HepG2 (cell line): ENCODE data around the gene C5orf15. TPM values are rescaled to one million over a fixed set of nuclear protein-coding genes. Genes with fewer than 3 reads are reported as not detected.

Experiments used
- ATAC-seq: fragments of 200-7000 bp; cut with Tn5 transposase; 3 replicates; pipeline ENCODE4 v1.9.1; 2020; ENCODE audit warnings: mild to moderate bottlenecking, moderate library complexity
- BruUV-seq: library from RNA; stranded (reverse); fragments of 400-500 nt; replicated peaks from 2 replicates; lab custom pipeline; 2021; lab: Mats Ljungman, UMichigan
- CTCF ChIA-PET: fragments of 300-600 bp; formaldehyde crosslinking; extraction: SDS; loops from one replicate; lab custom pipeline; 2021; ENCODE audit warnings: low total read pairs, inconsistent platforms, low intra/inter-chr PET ratio; lab: Yijun Ruan, JAX
- POLR2A ChIA-PET: fragments of 350-600 bp; sonication (Branson Sonifier 250); formaldehyde crosslinking; loops from one replicate; lab custom pipeline; 2020; ENCODE audit warnings: antibody characterized with exemption, inconsistent platforms; lab: Yijun Ruan, JAX
- DNase-seq: peaks from one replicate; pipeline ENCODE4 v3.0.0-alpha.2; 2015; ENCODE audit warnings: low spot score
- FAIRE-seq: peaks from 3 replicates; lab custom pipeline; 2011; peaks lifted over from hg19 to GRCh38; lab: Jason Lieb, UNC
- H2AFZ ChIP-seq: one replicate; pipeline ENCODE4 v1.6.1; 2011; ENCODE audit warnings: low read length, inconsistent platforms
- H3K27ac ChIP-seq: fragments of 300-600 bp; 3 replicates; pipeline ENCODE4 v1.8.0; 2011; ENCODE audit warnings: mixed run types, mild to moderate bottlenecking, mixed read lengths, low read length, inconsistent platforms; ENCODE audit not compliant: insufficient read depth; ENCODE audit errors: extremely low read length
- H3K27me3 ChIP-seq, 2 experiments: fragments of 200-600 bp in 1 of 2; 2 replicates in 1 of 2; 3 replicates in 1 of 2; pipeline versions ENCODE4 v1.6.0 to v1.8.0; 2011; ENCODE audit warnings: low read length in 2 of 2, mild to moderate bottlenecking in 2 of 2, moderate library complexity in 2 of 2, inconsistent platforms in 1 of 2; ENCODE audit not compliant: insufficient read depth in 2 of 2, control insufficient read depth in 1 of 2
- H3K36me3 ChIP-seq, 2 experiments: fragments of 200-600 bp in 1 of 2; replicated peaks in 1 of 2; 2 replicates in 1 of 2; 3 replicates in 1 of 2; pipeline versions ENCODE4 v1.5.1 to v1.8.0; 2011; ENCODE audit warnings: low read length in 2 of 2, inconsistent platforms in 1 of 2; ENCODE audit not compliant: insufficient read depth in 2 of 2, control insufficient read depth in 1 of 2
- H3K4me1 ChIP-seq: 2 replicates; pipeline ENCODE4 v1.5.1; 2012; ENCODE audit warnings: low read length, inconsistent platforms; ENCODE audit not compliant: insufficient read depth
- H3K4me2 ChIP-seq: 2 replicates; pipeline ENCODE4 v1.6.0; 2011; ENCODE audit warnings: low read depth, low read length, inconsistent platforms
- H3K4me3 ChIP-seq, 3 experiments: fragments of 200-600 bp in 1 of 3; sonication (generic), shearing (Covaris generic) in 1 of 3; replicated peaks in 1 of 3; 2 replicates each; pipeline ENCODE4 v1.5.1; 2011 to 2016; ENCODE audit warnings: low read length in 3 of 3, inconsistent platforms in 2 of 3, low read depth in 2 of 3, mild to moderate bottlenecking in 2 of 3, control low read depth in 1 of 3, mixed read lengths in 1 of 3; ENCODE audit not compliant: insufficient read depth in 1 of 3
- H3K79me2 ChIP-seq: one replicate; pipeline ENCODE4 v1.6.1; 2011; ENCODE audit warnings: low read length, inconsistent platforms; ENCODE audit not compliant: insufficient read depth
- H3K9ac ChIP-seq: 2 replicates; pipeline ENCODE4 v1.6.0; 2011; ENCODE audit warnings: mild to moderate bottlenecking, low read depth, low read length, inconsistent platforms; ENCODE audit not compliant: insufficient read depth
- H3K9me3 ChIP-seq: 2 replicates; pipeline ENCODE4 v1.5.1; 2012; ENCODE audit warnings: mild to moderate bottlenecking, low read length
- H4K20me1 ChIP-seq: 2 replicates; pipeline ENCODE4 v1.6.0; 2011; ENCODE audit warnings: inconsistent platforms, mild to moderate bottlenecking, low read length, moderate library complexity; ENCODE audit not compliant: insufficient read depth
- ATAD3A ChIP-seq: sonication (generic); formaldehyde crosslinking; IDR thresholded peaks from 2 replicates; pipeline ENCODE4 v1.4.0; 2020; ENCODE audit warnings: missing genetic modification reagents
- ATF7 ChIP-seq, 2 experiments: fragments of 450-650 bp in 1 of 2; sonication (generic) in 1 of 2; formaldehyde crosslinking in 1 of 2; IDR thresholded peaks; 2 replicates each; pipeline versions ENCODE4 v1.4.0 to v1.6.1; 2016 to 2020; ENCODE audit warnings: antibody characterized with exemption in 1 of 2, mild to moderate bottlenecking in 1 of 2, missing genetic modification reagents in 1 of 2
- NFIB ChIP-seq: sonication (generic); formaldehyde crosslinking; IDR thresholded peaks from 2 replicates; pipeline ENCODE4 v1.9.0; 2021; ENCODE audit warnings: missing genetic modification reagents, mild to moderate bottlenecking, borderline replicate concordance
- NONO ChIP-seq, 2 experiments: fragments of 450-650 bp in 1 of 2; sonication (generic) in 1 of 2; formaldehyde crosslinking in 1 of 2; IDR thresholded peaks in 1 of 2; conservative IDR thresholded peaks in 1 of 2; 2 replicates each; pipeline versions ENCODE4 v1.6.1 to v1.8.0; 2017 to 2022; ENCODE audit warnings: mild to moderate bottlenecking in 1 of 2, missing genetic modification reagents in 1 of 2, moderate library complexity in 1 of 2
- PHB2 ChIP-seq: fragments of 450-650 bp; IDR thresholded peaks from 2 replicates; pipeline ENCODE4 v1.6.1; 2018; ENCODE audit not compliant: partially characterized antibody
- POGZ ChIP-seq: sonication (generic); formaldehyde crosslinking; IDR thresholded peaks from 2 replicates; pipeline ENCODE4 v1.4.0; 2020; ENCODE audit warnings: mild to moderate bottlenecking, missing genetic modification reagents
- REXO4 ChIP-seq: sonication (generic); formaldehyde crosslinking; IDR thresholded peaks from 2 replicates; pipeline ENCODE4 v1.8.0; 2022; ENCODE audit warnings: missing genetic modification reagents, mild to moderate bottlenecking, borderline replicate concordance
- U2AF1 ChIP-seq: fragments of 200-400 bp; formaldehyde crosslinking; optimal IDR thresholded peaks from 2 replicates; pipeline ENCODE3; 2017; ENCODE audit warnings: mild to moderate bottlenecking, low read depth, low read length
- ZNF766 ChIP-seq: sonication (generic); formaldehyde crosslinking; IDR thresholded peaks from 2 replicates; pipeline ENCODE4 v1.5.0; 2020; ENCODE audit warnings: missing genetic modification reagents, borderline replicate concordance
- ZSCAN20 ChIP-seq: sonication (generic); formaldehyde crosslinking; IDR thresholded peaks from 2 replicates; pipeline ENCODE4 v1.4.0; 2020; ENCODE audit warnings: missing genetic modification reagents, mild to moderate bottlenecking, borderline replicate concordance
- in situ Hi-C: cut with HindIII; loops from 2 replicates; pipeline ENCODE4 v1.10.0; 2017; ENCODE audit warnings: low pct_unique_long_range_greater_than_20kb; ENCODE audit not compliant: extremely low pct_ligation_motif_present
- intact Hi-C: fragments of 100-400 bp; cut with micrococcal nuclease; formaldehyde crosslinking; loops from one replicate; pipeline ENCODE4 v1.10.0; 2022; ENCODE audit not compliant: unreplicated experiment
- polyA plus RNA-seq, 8 experiments: library from polyadenylated mRNA; depleted of rRNA in 3 of 8; stranded (reverse) in 7 of 8; unstranded in 1 of 8; fragments of >200 nt; fragmentation: Illumina TruSeq in 4 of 8; extraction: Trizol in 4 of 8; gene quantifications; 2 replicates each; pipeline versions ENCODE4 v1.2.1 to v1.2.3, GENCODE V29; 2011 to 2016; ENCODE audit warnings: low read depth in 4 of 8, missing spikeins in 1 of 8, mixed read lengths in 1 of 8; ENCODE audit not compliant: insufficient read depth in 1 of 8
- total RNA-seq, 5 experiments: library from RNA; depleted of rRNA; stranded (reverse); fragments of >200 nt; fragmentation: Illumina TruSeq; extraction: Trizol; gene quantifications; 2 replicates each; pipeline ENCODE4 v1.2.3, GENCODE V29; 2016; ENCODE audit warnings: low read depth in 1 of 5
- TF ChIP-seq, protein P1 (sequence below): sonication (generic); formaldehyde crosslinking; IDR thresholded peaks from 2 replicates; pipeline ENCODE4 v1.4.0; 2020; ENCODE audit warnings: missing genetic modification reagents; ENCODE audit errors: not compliant biosample characterization
- TF ChIP-seq, protein P2 (sequence below): sonication (generic); formaldehyde crosslinking; IDR thresholded peaks from 2 replicates; pipeline ENCODE4 v1.8.0; 2022; ENCODE audit warnings: missing genetic modification reagents, low read depth, mild to moderate bottlenecking, borderline replicate concordance

Gene C5orf15
- total and polyA plus RNA-seq, 2 of the 13 experiments (the other 11 are each of a cell fraction or from before 2014, with no cell fraction given): 58.5 to 82.7 TPM

DNA sequence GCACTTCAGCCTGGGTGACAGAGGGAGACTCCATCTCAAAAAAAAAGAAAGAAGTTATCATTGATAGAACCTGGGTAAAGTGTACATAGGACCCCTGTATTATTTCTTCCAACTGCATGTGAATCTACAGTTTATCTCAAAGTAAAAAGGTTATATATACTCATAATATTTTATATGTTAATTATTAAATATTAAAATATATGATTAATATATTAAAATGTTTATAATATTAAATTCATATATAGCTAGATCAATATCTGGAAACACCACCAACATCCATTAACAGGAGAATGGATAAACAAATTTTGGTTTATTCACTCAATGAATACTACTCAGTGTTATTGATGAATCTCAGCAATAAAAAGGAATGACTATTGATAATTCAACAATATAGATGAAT, 19.7 kb downstream of the C5orf15 start:
- no peak for TF ChIP-seq ZSCAN20 (CRISPR knock-in tag)
- TF ChIP-seq PHB2: no peak
- TF ChIP-seq U2AF1: no peak
- TF ChIP-seq REXO4 (CRISPR knock-in tag): no peak
- TF ChIP-seq, protein P1, sequence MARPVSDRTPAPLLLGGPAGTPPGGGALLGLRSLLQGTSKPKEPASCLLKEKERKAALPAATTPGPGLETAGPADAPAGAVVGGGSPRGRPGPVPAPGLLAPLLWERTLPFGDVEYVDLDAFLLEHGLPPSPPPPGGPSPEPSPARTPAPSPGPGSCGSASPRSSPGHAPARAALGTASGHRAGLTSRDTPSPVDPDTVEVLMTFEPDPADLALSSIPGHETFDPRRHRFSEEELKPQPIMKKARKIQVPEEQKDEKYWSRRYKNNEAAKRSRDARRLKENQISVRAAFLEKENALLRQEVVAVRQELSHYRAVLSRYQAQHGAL (CRISPR knock-in tag): no peak
- TF ChIP-seq POGZ: no peak
- TF ChIP-seq NFIB (CRISPR knock-in tag): no peak
- TF ChIP-seq NONO (IDR thresholded peaks at IDR 0.05): no peak
- TF ChIP-seq NONO (CRISPR knock-in tag; conservative IDR thresholded peaks at IDR 0.05): no peak
- TF ChIP-seq ATAD3A (CRISPR knock-in tag): no peak
- TF ChIP-seq, protein P2, sequence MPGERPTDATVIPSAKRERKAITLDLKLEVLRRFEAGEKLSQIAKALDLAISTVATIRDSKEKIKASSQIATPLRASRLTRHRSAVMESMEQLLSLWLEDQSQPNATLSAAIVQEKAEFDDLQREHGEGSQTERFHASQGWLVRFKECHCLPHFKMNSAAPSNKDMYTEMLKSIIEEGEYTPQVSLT (CRISPR knock-in tag): no peak
- no peak for TF ChIP-seq ATF7 (IDR thresholded peaks at IDR 0.05)
- no peak for TF ChIP-seq ATF7 (CRISPR knock-in tag; IDR thresholded peaks at IDR 0.05)
- TF ChIP-seq ZNF766 (CRISPR knock-in tag): no peak
- Histone ChIP-seq H3K79me2 (no peaks in the 10 kb centered on the region), H2AFZ (no peak overlapping the region), H3K36me3 (no peaks in the 10 kb centered on the region), H3K4me1 (peaks cover 16% of the 10 kb centered on the region), H3K27ac (no peak overlapping the region), H3K9ac (no peak overlapping the region), H3K9me3 (no peaks in the 10 kb centered on the region), H3K4me3 (no peak overlapping the region), H3K4me2 (no peak overlapping the region), H4K20me1 (no peaks in the 10 kb centered on the region), H3K27me3 (0 out of 5 replicates have a peak, but pooled peaks cover 0 to 9% of the 10 kb centered on the region in 2 experiments)
- in situ Hi-C loops (loop anchor here (10.0 kb wide), 1 partner anchor 524 kb away; no protein-coding TSS in a partner anchor), intact Hi-C loops (loop anchor here (10.0 kb wide), 2 partner anchors 194 to 394 kb away; no protein-coding TSS in a partner anchor)
- no TSS peak for BruUV-seq
- ATAC-seq: no peak
- no peak for DNase-seq
- ChIA-PET POLR2A (no interaction called here), CTCF (no interaction called here)
- no peak for FAIRE-seq
